ENCODE data around the gene IFT88.

Gene IFT88

GRCh38 chr13:20608438-20609020 lies 41.6 kb downstream of the IFT88 start:
- DNase-seq (ENCODE audit: low read depth in 1 of 2, low spot score in 1 of 2) = no peak
- TF ChIP-seq, protein P1, sequence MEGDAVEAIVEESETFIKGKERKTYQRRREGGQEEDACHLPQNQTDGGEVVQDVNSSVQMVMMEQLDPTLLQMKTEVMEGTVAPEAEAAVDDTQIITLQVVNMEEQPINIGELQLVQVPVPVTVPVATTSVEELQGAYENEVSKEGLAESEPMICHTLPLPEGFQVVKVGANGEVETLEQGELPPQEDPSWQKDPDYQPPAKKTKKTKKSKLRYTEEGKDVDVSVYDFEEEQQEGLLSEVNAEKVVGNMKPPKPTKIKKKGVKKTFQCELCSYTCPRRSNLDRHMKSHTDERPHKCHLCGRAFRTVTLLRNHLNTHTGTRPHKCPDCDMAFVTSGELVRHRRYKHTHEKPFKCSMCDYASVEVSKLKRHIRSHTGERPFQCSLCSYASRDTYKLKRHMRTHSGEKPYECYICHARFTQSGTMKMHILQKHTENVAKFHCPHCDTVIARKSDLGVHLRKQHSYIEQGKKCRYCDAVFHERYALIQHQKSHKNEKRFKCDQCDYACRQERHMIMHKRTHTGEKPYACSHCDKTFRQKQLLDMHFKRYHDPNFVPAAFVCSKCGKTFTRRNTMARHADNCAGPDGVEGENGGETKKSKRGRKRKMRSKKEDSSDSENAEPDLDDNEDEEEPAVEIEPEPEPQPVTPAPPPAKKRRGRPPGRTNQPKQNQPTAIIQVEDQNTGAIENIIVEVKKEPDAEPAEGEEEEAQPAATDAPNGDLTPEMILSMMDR (IDR thresholded peaks at IDR 0.05; ENCODE audit: insufficient read depth, low read length) = no peak
- H3K4me3 ChIP-seq (replicated peaks; ENCODE audit: insufficient read depth, low read length) = no peak overlapping the region
- H3K27ac ChIP-seq (replicated peaks) = no peak overlapping the region
- no peaks in the 10 kb centered on the region for H3K27me3 ChIP-seq (ENCODE audit: insufficient read depth, poor library complexity, severe bottlenecking)

- Histone ChIP-seq H3K27ac (replicated peaks) (no peak overlapping the region), H3K4me3 (replicated peaks; ENCODE audit: insufficient read depth, low read length) (no peak overlapping the region), H3K27me3 (ENCODE audit: insufficient read depth, poor library complexity, severe bottlenecking) (no peaks in the 10 kb centered on the region)
- DNase-seq (ENCODE audit: low read depth in 1 of 2, low spot score in 1 of 2) = no peak
- TF ChIP-seq, protein P1 (IDR thresholded peaks at IDR 0.05; ENCODE audit: insufficient read depth, low read length) = no peak
Measured at GRCh38 chr13:20609145-20609544, 42.2 kb downstream of the IFT88 start.

GRCh38 chr13:20610006-20610405 lies 43.0 kb downstream of the IFT88 start:
- DNase-seq (ENCODE audit: low read depth in 1 of 2, low spot score in 1 of 2) = no peak
- TF ChIP-seq, protein P1 (IDR thresholded peaks at IDR 0.05; ENCODE audit: insufficient read depth, low read length) = no peak
- TF ChIP-seq POLR2AphosphoS5 (IDR thresholded peaks at IDR 0.05; ENCODE audit: low read depth) = no peak
- TF ChIP-seq GABPA (IDR thresholded peaks at IDR 0.05; ENCODE audit: low read depth) = no peak
- TF ChIP-seq SPI1 (IDR thresholded peaks at IDR 0.05; ENCODE audit: borderline replicate concordance, low read depth) = no peak; the same call in 1 of the 2 replicates
- TF ChIP-seq, protein P2, sequence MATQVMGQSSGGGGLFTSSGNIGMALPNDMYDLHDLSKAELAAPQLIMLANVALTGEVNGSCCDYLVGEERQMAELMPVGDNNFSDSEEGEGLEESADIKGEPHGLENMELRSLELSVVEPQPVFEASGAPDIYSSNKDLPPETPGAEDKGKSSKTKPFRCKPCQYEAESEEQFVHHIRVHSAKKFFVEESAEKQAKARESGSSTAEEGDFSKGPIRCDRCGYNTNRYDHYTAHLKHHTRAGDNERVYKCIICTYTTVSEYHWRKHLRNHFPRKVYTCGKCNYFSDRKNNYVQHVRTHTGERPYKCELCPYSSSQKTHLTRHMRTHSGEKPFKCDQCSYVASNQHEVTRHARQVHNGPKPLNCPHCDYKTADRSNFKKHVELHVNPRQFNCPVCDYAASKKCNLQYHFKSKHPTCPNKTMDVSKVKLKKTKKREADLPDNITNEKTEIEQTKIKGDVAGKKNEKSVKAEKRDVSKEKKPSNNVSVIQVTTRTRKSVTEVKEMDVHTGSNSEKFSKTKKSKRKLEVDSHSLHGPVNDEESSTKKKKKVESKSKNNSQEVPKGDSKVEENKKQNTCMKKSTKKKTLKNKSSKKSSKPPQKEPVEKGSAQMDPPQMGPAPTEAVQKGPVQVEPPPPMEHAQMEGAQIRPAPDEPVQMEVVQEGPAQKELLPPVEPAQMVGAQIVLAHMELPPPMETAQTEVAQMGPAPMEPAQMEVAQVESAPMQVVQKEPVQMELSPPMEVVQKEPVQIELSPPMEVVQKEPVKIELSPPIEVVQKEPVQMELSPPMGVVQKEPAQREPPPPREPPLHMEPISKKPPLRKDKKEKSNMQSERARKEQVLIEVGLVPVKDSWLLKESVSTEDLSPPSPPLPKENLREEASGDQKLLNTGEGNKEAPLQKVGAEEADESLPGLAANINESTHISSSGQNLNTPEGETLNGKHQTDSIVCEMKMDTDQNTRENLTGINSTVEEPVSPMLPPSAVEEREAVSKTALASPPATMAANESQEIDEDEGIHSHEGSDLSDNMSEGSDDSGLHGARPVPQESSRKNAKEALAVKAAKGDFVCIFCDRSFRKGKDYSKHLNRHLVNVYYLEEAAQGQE (IDR thresholded peaks at IDR 0.05; ENCODE audit: insufficient replicate concordance, low read depth) = no peak
- no peaks in the 10 kb centered on the region for H3K27me3 ChIP-seq (ENCODE audit: insufficient read depth, poor library complexity, severe bottlenecking)
- H3K27ac ChIP-seq (replicated peaks) = no peak overlapping the region
- no peak overlapping the region for H3K4me3 ChIP-seq (replicated peaks; ENCODE audit: insufficient read depth, low read length)

GRCh38 chr13:20616059-20616797 lies 49.3 kb downstream of the IFT88 start:
- DNase-seq (ENCODE audit: low read depth in 1 of 2, low spot score in 1 of 2) = no peak
- H3K27ac ChIP-seq (replicated peaks) = no peak overlapping the region
- no peaks in the 10 kb centered on the region for H3K27me3 ChIP-seq (ENCODE audit: insufficient read depth, poor library complexity, severe bottlenecking)
- no peak overlapping the region for H3K4me3 ChIP-seq (replicated peaks; ENCODE audit: insufficient read depth, low read length)
- TF ChIP-seq, protein P1 (IDR thresholded peaks at IDR 0.05; ENCODE audit: insufficient read depth, low read length) = no peak
- no peak for TF ChIP-seq GABPA (IDR thresholded peaks at IDR 0.05; ENCODE audit: low read depth)
- no peak for TF ChIP-seq POLR2AphosphoS5 (IDR thresholded peaks at IDR 0.05; ENCODE audit: low read depth)
- TF ChIP-seq SPI1 (IDR thresholded peaks at IDR 0.05; ENCODE audit: borderline replicate concordance, low read depth) = no peak
- TF ChIP-seq, protein P2 (IDR thresholded peaks at IDR 0.05; ENCODE audit: insufficient replicate concordance, low read depth) = no peak

Data from HL-60 (cell line).